GM19238 (cell line): ENCODE measurements around the gene NIM1K.
"Not testable (repeated sequence)": the region's sequence is repeated elsewhere in the genome, so short reads cannot be mapped to it uniquely, and the experiment has no call there.

ENCODE experiments used
- DNase-seq: peaks from one replicate; pipeline ENCODE4 v3.0.0; 2011; ENCODE audit warnings: low spot score; ENCODE audit not compliant: insufficient read length

NIM1K gene

GRCh38 chr5:43191740-43192557 is at the start of gene NIM1K:
Gene NIM1K, plus strand, starts transcription at chr5:43192225. Its CDS starts 53,551 bp downstream, at chr5:43245776.
- DNase-seq: peak; percentile 55

GRCh38 chr5:43145071-43145470 is 47.0 kb upstream of the NIM1K start:
- DNase-seq: no peak

GRCh38 chr5:43146958-43147357 is 45.1 kb upstream of the NIM1K start:
- no peak for DNase-seq

- DNase-seq: no peak
Observed at GRCh38 chr5:43148417-43148816, 43.6 kb upstream of the NIM1K start.

DNA sequence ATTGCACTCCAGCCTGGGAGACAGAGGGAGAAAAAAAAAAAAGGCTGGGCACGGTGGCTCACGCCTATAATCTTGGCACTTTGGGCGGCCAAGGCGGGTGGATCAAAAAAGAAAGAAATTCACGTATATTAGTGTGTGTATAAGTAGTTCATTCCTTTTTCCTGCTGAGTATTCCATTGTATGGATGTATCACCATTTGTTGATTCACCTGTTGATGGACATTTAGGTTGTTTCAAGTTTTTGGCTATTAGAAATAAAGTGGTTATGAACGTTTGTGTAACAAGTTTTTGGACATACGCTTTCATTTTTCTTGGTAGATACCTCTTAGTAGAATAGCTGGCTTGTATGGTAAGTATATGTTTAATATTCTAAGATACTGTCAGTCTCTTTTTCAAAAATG is 42.8 kb upstream of the NIM1K start:
- no peak for DNase-seq

DNA sequence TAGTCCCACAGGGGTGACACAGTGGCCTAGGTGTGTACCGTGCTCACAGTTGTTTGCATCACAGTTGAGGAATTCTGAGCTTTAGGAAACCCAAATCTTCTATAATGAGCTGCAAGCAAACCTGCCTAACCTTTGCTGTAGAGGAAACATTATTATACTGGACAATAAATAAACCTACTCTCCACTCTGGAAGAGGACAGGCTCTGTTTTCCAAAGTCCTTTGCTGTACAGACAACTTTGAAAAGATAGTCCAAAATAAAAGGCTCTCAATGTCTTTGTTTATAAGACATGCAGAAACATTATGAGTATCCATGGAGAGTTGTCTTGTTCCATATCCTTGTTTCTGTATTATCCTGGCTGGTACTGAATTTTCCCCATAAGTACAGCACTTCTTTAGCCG is 42.0 kb upstream of the NIM1K start:
- no peak for DNase-seq

DNA sequence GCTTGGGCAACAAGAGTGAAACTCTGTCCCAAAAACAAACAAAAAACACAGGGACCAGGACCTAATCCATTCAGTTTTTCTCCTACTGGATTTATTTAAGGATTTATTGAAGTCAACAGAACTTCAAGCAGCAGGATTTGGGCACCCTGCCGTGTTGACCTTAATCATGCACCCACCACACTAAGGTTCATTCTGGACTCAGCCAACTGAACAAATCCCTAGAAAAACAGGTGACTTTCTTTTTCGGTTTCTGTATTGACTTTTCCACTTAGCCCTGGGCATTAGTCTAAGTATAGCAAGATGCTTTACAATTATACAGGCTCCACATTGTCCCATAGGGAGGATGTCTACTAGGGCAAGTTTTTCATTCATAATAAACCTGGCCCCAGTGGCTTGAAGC is 41.3 kb upstream of the NIM1K start:
- no peak for DNase-seq

DNA sequence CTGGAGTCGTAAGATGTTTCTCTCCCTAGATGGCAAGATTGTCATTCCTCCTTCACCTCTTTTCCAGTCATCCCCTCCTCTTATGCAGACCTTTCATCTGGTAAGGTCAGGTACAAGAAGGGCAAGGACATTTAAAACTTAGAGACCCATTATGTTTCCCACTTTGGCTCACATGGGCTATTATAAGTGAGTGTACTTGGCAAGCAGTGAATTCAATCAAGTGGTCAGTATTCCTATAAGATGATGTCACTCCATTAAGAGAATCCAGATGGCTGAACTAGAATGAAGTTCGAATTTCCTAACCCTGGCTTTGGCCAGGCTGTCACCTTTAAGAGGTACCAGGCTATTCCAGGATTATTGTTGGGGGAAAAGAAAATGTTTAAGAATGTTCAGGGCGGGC is 39.1 kb upstream of the NIM1K start:
- no peak for DNase-seq

GRCh38 chr5:43154469-43154868 is 37.6 kb upstream of the NIM1K start:
- no peak for DNase-seq

GRCh38 chr5:43155394-43156096 is 36.5 kb upstream of the NIM1K start:
- no peak for DNase-seq

DNA sequence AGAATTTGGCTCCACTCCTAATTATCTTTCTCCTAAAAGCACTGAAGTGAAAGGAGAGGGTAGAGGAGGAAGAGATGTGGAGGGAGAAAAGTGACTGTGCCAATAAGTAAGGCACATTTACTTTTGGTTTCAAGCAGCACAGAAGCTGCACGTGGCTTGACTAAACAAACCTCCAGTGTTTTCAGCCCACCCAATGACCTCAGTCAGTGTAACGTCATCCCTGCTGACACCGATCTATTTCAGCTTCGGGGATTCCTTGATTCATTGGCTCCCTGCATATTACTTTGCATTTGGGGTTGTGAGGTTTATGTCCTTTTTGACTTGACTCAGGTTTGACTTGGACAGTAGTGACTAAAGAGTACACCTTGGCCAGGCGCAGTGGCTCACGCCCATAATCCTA is 35.6 kb upstream of the NIM1K start:
- no peak for DNase-seq

GRCh38 chr5:43157068-43157467 is 35.0 kb upstream of the NIM1K start:
- no peak for DNase-seq

DNA sequence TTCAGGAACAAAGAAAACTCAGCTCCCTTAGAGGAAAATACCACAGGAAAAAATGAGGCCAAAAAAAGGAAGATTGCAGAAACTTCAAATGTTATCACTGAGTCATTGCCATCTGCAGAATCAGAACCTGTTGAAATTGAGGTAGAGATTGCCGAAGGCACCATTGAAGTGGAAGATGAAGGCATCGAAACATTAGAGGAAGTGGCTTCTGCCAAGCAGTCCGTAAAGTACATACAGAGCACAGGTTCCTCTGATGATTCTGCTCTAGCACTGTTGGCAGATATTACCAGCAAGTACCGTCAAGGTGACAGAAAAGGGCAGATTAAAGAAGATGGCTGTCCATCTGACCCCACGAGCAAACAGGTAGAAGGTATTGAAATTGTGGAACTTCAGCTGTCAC is 30.8 kb upstream of the NIM1K start:
- no peak for DNase-seq

DNA sequence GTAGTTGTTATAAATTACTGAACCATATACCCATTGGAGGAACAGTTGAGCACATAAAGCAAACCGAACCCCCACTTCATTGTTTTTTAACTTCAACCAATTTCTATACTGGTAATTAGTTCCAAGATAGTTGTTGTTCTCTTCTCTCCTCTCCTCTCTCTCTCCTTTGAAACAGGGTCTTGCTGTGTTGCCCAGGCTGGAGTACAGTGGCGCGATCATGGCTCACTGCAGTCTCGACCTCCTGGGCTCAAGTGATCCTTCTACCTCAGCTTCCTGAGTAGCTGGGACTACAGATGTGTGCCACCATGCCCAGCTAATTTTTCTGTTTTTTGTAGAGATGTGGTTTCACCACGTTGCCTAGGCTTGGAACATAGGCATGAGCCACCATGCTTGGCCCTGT is 27.2 kb upstream of the NIM1K start:
- DNase-seq: not testable (repeated sequence)

GRCh38 chr5:43165323-43165722 is 26.7 kb upstream of the NIM1K start:
- no peak for DNase-seq

DNA sequence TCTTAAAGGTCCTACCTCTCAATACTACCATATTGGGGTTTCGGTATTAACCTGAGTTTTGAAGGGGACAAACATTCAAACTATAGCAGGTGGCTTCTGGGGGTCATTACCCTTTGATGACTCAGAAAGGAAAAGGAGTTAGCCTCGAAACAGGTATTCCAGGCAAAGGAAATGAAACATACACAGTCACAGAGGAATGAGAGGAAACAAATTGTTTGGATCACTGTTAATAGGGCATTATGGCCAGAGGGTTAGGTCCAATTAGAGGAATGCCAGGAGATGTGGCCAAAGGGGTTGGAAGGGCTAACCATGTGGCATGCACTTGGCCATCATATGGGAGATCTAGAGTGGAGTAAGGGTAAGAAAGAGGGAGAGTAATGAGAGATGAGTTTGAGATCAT is 23.9 kb upstream of the NIM1K start:
- no peak for DNase-seq

- no peak for DNase-seq
Observed at GRCh38 chr5:43171451-43171850, 20.6 kb upstream of the NIM1K start.

- DNase-seq: no peak
Observed at GRCh38 chr5:43171926-43172325, 20.1 kb upstream of the NIM1K start.

DNA sequence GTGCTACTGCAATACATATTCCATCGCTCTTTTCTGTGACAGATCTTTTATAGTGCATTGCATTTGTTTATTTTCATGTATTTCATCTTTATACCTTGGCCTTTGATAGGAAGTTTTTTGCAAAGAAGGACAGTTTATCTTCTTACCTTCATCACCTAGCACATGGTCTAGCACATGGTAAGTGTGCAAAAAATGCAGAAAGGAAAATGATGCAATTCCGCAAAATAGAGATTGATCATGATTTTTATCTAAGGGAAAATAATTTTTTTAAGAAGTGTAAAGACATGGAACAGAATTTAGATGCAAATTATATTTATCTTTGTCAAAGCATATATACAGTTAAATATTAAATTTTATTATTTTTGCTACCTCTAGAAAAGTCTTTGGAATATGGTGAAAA is 19.2 kb upstream of the NIM1K start:
- DNase-seq: no peak

DNA sequence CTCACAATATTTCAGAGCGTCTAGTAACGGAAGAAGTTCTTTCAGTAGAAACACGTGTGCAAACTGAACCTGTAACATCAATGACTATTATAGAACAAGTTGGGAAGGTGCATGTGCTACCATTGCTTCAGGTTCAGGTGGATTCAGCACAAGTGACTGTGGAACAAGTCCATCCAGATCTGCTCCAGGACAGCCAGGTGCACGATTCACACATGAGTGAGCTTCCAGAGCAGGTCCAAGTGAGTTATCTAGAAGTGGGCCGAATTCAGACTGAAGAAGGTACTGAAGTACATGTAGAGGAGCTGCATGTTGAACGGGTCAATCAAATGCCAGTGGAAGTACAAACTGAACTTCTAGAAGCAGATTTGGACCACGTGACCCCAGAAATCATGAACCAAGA is 17.4 kb upstream of the NIM1K start:
- DNase-seq: no peak

DNA sequence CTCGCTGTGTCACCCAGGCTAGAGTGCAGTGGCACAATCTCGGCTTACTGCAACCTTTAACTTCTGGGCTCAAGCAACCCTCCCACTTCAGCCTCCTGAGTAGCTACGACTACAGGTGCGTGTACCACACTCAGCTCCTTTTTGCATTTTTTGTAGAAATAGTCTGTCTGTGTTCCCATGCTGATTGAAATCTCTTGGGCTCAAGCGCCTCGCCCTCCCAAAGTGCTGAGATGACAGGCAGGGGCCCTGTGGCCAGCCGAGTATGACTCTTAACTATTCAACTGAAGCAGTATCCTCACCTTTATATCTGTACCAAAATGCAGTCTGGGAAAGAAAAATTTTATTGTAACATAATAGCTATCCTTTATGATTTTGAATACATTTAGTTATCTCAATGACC is 12.2 kb upstream of the NIM1K start:
- no peak for DNase-seq

- no peak for DNase-seq
Observed at GRCh38 chr5:43182421-43182820, 9.6 kb upstream of the NIM1K start.

GRCh38 chr5:43183101-43183500 is 8.9 kb upstream of the NIM1K start:
- not testable (repeated sequence) for DNase-seq
